H1 (cell line): Measurements from ENCODE around the gene SRRM4. TPM values are rescaled to one million over a fixed set of nuclear protein-coding genes. Genes with fewer than 3 reads are reported as not detected.

ENCODE experiments used
- CHD1 ChIP-seq: IDR thresholded peaks from 2 replicates; pipeline ENCODE4 v1.6.1; 2012; ENCODE audit warnings: low read depth, low read length, improper control_type of control experiment
- RAD21 ChIP-seq, 2 experiments: IDR thresholded peaks in 1 of 2; conservative IDR thresholded peaks in 1 of 2; 2 replicates each; pipeline ENCODE4 v1.6.1; 2011; ENCODE audit warnings: low read depth in 2 of 2, low read length in 2 of 2, improper control_type of control experiment in 1 of 2, inconsistent platforms in 1 of 2, mild to moderate bottlenecking in 1 of 2, moderate library complexity in 1 of 2
- SIN3A ChIP-seq, 2 experiments: IDR thresholded peaks in 1 of 2; conservative IDR thresholded peaks in 1 of 2; 2 replicates each; pipeline ENCODE4 v1.6.1; 2011 to 2012; ENCODE audit warnings: low read length in 2 of 2, improper control_type of control experiment in 1 of 2, low read depth in 1 of 2, mild to moderate bottlenecking in 1 of 2
- USF2 ChIP-seq: IDR thresholded peaks from 2 replicates; pipeline ENCODE4 v1.6.1; 2011; ENCODE audit warnings: low read length, improper control_type of control experiment
- polyA plus RNA-seq, 7 experiments: library from polyadenylated mRNA; depleted of rRNA in 3 of 7; stranded (reverse) in 5 of 7; unstranded in 2 of 7; fragments of >200 nt in 5 of 7; fragments of 200-250 nt in 2 of 7; gene quantifications; 1 replicate in 5 of 7; 2 replicates in 1 of 7; 4 replicates in 1 of 7; pipeline versions ENCODE4 v1.2.1 to v1.2.3, GENCODE V29; 2011 to 2013; ENCODE audit warnings: missing spikeins in 2 of 7, mixed read lengths in 2 of 7
- total RNA-seq: library from RNA; stranded (reverse); fragmentation: NEBNext Ultra II Directional; extraction: Animal tissue kit (Norgen Biotek cat#: 25700); gene quantifications from 2 replicates; pipeline ENCODE4 v1.2.1, GENCODE V29; 2021

The SRRM4 gene
- total and polyA plus RNA-seq, 2 of the 8 experiments (the other 6 are each of a cell fraction or from before 2014, with no cell fraction given), result 0.53 to 1.1 TPM

- TF ChIP-seq USF2, result no peak
- no peak for TF ChIP-seq RAD21 (IDR thresholded peaks at IDR 0.05 in 1 of 2, conservative IDR thresholded peaks at IDR 0.05 in 1 of 2; ENCODE audit: low read depth in 2 of 2, low read length in 2 of 2)
- TF ChIP-seq SIN3A (conservative IDR thresholded peaks at IDR 0.05 in 1 of 2, IDR thresholded peaks at IDR 0.05 in 1 of 2; ENCODE audit: low read depth in 1 of 2, low read length in 2 of 2), result no peak
- no peak for TF ChIP-seq CHD1
Measured at GRCh38 chr12:119051474-119051873, 70.1 kb downstream of the SRRM4 start (continued).
